GM10266 (cell line): Measurements from ENCODE around the gene INAFM2.

Experiments
- DNase-seq: peaks from one replicate; pipeline ENCODE4 v3.0.0; 2012; ENCODE audit errors: extremely low spot score
- CTCF ChIP-seq: IDR thresholded peaks from 2 replicates; pipeline ENCODE4 v1.5.1; 2012; ENCODE audit warnings: mild to moderate bottlenecking, low read depth; ENCODE audit not compliant: control insufficient read depth, insufficient read depth; ENCODE audit errors: missing control alignments

Gene INAFM2

GRCh38 chr15:40306371-40306770 lies 17.1 kb upstream of the INAFM2 start:
- DNase-seq = no peak
- TF ChIP-seq CTCF = no peak

GRCh38 chr15:40306908-40307307 lies 16.6 kb upstream of the INAFM2 start:
- no peak for DNase-seq
- TF ChIP-seq CTCF = no peak

- peak; percentile 62 for DNase-seq
- peak; percentile 43 for TF ChIP-seq CTCF
Observed at GRCh38 chr15:40307421-40308211, 15.9 kb upstream of the INAFM2 start, which contains the start of gene PLCB2. Gene PLCB2 (minus strand): TSS chr15:40307935. CDS start chr15:40307672, 263 bp downstream.

GRCh38 chr15:40309344-40309862 lies 14.1 kb upstream of the INAFM2 start:
- DNase-seq = no peak
- TF ChIP-seq CTCF = no peak

DNA sequence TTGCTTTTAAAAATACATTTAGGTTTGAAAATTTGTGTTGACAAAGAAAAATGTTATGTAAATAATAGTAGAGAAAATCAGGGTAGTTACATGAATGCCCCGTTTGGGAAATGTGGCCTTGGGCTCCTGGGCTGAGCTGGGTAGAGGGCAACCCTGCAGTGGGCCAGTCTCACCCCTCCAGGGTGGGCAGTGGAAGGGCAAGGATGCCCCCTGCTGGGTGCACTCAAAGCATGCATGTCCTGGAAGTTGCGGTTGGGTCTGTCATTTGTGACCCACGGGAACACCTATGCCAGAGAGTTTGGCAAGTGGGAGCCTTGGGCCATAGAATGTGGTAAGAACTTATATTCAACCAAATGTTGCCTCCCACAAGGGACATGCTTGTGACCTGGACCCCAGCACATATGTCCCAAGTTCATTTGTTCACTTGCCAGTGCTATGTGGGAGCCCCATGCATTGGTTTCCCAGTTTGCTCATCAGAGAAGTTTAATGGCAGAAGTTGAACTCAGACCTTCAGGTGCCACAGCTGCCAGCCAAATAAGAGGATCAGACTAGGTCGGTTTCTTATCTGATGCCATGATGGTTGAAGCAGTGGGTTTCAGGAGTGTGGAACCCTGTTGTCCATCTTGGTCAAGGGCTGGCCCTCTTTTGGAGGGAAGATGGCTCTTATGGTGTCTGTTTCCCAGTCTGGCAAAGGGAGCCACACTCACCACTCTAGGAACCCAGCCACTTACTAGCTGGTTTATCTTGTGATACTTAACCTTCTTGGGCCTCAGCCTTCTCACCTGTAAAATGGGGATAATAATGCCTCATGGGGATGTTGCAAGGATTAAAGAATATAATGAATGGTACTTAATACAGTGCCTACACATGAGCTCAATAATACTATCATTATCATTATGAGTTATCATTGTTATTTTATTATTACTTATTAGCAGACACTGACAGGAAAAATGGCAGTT lies 13.2 kb upstream of the INAFM2 start:
- peak; percentile 62 for DNase-seq
- TF ChIP-seq CTCF = peak; percentile 87

DNA sequence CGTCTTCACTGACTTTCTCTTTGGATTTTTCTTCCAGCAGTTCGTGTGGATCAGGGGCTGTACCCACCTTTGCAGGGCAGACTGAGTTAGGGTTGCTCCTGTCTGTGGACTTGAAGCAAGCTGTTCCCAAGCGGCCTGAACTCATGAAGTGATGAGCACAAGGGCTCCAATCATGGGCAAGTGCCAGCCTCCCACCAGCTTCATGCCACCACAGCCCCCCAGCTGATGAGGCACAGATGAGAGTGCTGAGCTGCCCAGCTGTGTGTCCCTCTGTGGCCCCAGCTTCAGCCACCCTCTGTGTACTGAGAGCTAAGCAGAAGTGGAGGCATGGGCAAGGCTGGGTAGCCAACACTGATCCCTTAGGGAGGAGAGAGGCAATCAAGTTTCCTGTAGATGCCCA lies 12.5 kb upstream of the INAFM2 start:
- DNase-seq = no peak
- TF ChIP-seq CTCF = no peak
